OCI-M2 (cell line): ENCODE data around the gene CD300LD.

Experiments used
- DNase-seq: peaks from one replicate; lab custom pipeline; 2025; ENCODE audit not compliant: unreplicated experiment; lab: John Stamatoyannopoulos, UW

CD300LD gene

GRCh38 chr17:74607221-74607620, 15.1 kb upstream of the CD300LD start:
- no peak for DNase-seq

DNA sequence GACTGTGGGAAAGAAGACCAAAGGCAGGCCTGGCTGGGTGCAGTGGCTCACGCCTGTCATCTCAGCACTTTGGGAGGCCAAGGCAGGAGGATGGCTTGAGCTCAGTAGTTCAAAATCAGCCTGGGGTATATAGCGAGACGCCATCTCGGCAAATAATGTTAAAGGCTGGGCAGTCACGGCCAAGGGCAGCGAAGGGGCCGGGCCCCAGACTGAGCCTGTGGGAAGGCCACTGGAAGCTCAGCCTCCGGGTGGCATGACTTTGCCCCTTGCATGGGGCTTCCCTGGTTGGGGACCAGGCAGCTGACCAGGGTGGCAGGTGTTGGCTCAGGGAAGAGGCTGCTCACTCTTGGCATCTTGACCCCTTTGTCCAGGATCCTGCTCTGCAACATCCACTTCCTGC, 14.0 kb upstream of the CD300LD start:
- no peak for DNase-seq

- no peak for DNase-seq
These were observed 13.3 kb upstream of the CD300LD start for GRCh38 chr17:74605361-74605760.

DNA sequence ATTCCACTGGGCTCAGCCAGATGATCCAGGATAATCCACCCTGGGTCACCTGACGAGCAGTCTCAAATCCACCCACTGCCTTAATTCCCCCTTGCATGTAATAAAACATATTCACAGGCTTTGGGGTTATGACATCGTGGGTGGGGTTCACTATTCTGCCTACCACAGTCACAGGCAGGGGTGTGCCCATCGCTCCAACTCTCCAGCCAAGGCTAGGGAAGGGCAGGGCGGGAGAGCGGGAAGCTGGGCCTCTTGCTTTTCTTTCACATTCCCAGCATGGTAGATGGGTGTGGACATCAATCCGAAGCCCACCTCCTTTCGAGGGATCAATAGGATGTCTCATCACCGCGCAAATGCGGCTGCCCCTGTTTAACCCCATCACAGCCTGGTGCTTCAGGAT, 12.7 kb upstream of the CD300LD start:
- no peak for DNase-seq

GRCh38 chr17:74604200-74604599, 12.1 kb upstream of the CD300LD start:
- DNase-seq, result no peak

DNA sequence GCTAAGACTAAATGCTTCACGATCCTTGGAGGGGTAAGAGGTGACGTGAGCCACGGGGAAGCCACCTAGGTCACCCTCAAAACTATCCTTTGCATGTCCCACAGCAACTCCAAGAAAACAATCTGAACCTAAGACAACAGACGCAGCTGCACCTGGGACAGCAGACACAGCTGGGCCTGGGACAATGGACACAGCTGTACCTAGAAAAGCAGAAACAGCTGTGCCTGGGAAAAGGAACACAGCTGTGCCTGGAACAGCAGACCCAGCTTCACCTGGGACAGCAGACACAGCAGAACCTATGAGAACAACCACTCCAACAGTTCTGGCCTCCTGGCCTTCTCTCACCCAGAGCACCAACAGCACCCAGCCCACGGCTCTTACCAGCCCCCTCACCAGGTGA, 11.7 kb upstream of the CD300LD start:
- no peak for DNase-seq

GRCh38 chr17:74603037-74603635, 11.1 kb upstream of the CD300LD start:
- no peak for DNase-seq

DNA sequence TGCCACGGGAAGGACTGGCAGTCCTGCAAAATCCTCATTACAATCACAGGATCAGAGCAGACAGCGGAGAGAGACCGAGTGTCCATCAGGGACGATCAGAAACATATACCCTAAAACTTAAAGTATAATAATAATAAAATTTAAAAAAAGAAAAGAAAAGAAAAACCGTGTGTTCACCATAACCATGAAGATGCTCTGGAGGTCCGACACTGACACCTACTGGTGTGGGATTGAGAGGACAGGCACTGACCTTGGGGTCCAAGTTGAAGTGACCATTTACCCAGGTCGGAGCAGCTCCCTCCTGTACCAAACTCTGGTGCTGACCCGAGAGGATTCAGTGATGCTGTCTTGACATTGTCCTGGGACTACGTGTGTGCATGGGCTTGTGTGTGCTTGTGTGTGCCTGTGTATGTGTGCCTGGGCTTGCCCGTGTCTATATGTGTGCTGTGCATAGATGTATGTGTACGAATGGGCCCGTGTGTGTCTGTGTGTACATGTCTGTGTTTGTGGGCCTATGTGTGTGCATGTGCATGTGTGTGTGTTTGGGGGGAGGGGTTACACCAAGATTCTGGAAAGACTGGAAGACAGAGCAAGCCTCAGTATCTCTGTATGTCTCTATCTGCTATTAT, 10.0 kb upstream of the CD300LD start:
- DNase-seq, result no peak

- no peak for DNase-seq
These were observed 7.4 kb upstream of the CD300LD start for GRCh38 chr17:74599448-74599939.

DNA sequence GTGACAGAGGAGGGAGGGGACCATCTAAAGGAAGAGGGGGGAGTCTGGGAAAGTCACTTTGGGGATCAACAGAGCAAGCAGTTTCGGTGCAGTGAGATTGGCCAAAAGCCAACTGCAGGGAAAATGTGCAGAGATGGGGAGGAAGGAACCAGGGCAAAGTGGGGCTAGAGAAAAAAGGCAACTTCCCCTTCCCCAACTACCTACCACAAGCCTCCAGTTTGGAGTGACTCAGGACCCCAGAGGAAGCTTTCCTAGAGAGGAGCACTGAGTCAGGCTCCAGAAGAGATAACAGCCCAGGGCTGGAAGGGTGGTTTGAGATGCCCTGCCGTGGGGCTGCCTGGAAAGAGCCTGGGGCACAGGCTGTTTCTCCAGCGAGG, 6.9 kb upstream of the CD300LD start:
- no peak for DNase-seq

GRCh38 chr17:74598346-74599022, 6.4 kb upstream of the CD300LD start:
- DNase-seq, result no peak

DNA sequence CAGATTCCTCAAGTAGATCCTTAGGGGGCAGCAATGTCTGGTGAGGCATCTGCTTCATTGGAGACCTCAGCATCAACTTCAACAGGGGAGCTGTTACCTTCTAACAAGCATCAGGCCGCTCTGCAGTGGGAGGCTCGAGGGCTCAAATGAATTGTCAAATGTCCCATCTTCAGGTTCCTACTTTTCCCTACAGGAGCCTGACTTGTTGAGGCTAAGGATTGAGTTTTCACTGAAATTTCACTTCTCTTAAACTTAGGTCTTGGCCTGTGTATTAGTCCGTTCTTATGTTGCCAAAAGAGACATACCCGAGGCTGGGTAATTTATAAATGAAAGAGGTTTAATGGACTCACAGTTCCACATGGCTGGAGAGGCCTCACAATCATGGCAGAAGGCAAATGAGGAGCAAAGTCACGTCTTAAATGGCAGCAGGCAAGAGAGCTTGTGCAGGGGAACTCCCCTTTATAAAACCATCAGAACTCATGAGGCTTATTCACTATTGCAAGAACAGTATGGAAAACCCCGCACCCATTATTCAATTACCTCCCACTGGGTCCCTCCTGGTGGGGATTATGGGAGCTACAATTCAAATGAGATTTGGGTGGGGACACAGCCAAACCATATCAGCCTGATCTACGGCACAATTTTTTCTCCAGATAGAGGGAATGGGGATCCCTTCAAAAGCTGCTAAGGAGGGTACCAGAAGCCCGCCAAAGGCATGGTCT, 5.1 kb upstream of the CD300LD start:
- DNase-seq, result no peak

DNA sequence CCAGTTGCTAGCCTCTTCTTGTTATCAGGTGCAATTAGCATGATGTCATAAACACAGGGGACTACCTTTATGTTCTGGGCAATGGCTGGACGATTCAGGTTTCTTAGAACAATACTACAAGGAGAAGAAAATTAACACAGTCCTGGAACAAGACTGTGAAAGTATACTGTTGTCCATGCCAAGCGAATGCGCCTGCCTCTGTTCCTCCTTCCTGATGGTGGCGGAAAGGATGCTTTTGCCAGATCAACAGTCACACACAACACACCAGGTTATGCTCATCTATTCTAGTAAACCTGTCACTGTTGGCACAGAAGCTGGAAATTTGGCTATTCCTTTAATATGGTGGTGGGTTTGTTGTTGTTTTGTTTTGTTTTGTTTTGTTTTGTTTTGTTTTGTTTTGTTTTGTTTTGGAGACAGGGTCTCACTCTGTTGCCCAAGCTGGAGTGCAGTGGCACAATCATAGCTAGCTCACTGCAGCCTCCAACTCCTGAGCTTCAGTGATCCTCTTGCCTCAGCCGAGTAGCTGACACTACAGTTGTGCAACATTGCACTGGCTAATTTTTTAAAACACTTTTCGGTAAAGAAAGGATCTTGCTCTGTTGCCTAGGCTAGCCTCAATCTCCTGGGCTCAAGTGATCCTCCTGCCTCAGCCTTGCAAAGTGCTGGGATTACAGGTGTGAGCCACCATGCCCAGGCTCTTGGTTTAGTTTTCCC, 3.1 kb upstream of the CD300LD start:
- no peak for DNase-seq

DNA sequence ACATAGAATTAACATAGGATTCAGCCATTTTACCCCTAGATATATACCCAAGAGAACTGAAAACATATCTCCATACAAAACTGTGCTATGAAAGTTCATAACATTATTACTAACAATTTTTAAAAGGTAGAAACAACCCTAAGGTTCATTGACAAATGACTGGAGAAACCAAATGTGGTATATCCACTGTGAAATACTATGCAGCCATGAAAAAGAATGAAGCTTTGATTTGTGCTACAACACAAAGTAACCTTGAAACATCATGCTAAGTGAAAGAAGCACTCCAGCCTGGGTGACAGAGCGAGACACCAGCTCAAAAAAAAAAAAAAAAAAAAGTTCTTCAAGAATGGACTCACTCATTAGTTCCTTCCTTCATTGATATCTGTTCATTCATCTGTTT, 580 bp downstream of the CD300LD start:
- DNase-seq, result no peak

DNA sequence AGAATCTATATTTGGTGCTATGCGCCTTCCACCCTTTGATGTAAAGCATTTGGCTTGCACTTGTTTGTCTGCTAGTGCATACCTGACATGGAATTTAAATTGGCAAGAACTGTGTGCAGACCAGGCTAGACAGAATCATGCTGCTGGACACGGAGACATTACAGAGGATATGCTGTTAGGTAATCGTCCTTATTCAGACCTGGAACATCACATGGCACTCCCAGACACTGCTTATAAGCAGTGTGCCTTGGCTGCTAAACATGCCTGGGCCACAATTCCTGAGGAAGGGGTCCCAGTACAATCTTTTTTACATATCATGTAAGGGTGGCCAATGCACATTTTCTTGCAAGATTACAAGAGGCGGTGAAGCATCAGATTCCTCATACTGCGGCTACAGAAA, 6.4 kb downstream of the CD300LD start:
- DNase-seq, result no peak

DNA sequence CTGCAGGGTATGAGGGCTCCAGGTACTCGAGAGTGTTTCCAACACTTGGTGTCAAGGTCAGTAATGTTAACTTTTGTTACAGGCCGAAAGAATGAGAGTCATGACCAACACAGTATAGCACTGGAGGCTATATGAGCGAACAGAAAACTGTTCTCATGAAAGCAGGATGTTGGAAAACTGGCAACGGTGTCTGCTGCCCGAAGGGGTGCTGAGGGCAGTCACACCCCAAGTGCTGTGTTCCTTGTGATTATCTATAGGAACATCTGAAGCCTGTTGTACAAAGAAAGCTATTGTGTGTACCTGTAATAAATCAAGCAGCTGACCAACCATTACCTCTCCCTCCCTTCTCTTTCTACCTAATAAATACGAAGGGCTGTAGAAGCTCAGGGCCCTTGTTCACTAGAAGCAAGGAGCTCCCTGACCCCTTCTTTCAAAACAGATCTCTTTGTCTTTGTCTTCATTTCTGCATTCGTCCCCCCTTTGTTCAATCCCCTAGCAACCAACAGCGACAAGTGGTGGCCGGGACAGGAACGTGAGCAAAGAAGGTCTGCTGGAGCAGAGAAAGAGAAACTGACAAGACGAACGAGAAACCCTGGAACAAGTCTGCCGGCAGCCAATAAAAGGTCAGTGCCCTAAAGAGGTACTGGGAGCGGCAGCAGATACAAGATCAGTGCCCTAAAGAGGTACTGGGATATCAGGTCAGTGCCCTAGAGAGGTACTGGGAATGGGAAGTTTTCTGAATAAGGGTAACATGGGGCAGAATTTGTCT, 7.6 kb downstream of the CD300LD start:
- no peak for DNase-seq

- no peak for DNase-seq
These were observed 9.4 kb downstream of the CD300LD start for GRCh38 chr17:74582633-74583032.

DNA sequence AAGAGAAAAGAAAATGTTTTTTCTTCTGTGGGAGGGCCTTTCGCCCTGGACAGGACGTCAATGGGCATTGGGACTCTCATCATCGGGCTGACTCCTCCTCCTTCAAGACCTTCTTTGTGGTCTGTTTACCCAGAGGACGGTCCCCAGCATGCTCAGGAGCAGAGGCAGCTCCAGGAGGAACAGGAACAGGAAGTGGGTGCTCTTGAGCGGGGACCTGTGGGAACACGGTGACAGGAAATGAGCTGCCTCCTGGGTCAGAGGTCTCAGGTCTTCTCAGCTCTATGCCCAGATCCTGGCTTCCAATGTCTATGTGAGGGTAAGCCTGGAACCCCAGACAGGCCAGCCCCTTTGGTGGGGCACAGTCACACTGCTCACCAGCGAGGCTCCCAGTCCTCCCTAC, 12.2 kb downstream of the CD300LD start:
- no peak for DNase-seq

DNA sequence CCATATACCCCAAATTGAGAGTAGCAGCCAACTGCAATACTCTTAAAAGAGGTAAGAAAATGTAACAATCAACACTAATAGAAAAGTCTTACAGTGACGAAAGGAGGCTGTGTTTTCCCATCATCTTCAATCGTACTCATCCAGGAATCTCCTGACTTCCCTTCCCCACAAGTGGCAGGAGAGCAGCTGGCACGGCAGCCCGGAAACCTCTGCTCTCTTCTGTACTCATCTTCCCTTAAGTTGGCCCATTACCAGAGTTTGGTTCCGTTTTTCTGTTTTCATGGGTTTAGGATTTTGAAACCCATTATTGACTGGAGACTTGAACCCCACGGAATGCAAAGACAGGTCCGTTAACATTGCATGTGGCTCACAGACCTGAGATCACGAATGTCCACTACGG, 13.1 kb downstream of the CD300LD start:
- no peak for DNase-seq

DNA sequence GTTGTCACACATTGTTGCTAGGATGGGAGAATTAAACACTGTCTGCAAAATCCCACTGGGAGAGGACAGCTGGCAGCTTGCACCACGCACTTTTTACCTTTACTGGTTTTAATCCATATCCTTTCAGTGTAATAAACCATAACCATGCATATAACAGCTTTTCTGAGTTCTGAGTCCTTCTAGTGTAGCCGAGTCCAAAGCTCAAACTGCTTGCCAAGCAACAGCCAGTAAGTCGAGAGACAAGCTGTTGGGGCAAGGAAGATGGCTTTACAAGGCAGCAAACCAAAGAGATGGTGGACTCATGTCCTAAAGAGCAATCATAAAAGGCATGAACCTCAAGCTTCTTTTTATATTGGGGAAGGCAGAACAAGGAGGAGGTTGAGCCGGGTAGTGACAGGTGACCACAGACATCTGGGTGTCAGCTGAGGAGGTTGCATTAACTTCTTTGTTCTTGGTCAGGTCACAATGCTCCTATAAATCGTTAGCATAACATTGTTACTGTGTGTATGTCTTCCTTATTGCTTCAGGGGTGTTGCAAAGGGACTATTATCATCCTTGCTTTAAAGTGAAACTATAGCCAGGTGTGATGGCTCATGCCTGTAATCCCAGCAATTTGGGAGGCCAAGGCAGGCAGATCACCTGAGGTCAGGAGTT, 17.5 kb downstream of the CD300LD start:
- no peak for DNase-seq
